Activated naive CD4-positive, alpha-beta T cell treated with Interleukin-2 at 50 U/mL for 16 hours (primary cell): ENCODE measurements around the gene ATXN2L.
A peak's percentile ranks its signal among the peaks of the same experiment; 100 is the strongest.
"Not testable (repeated sequence)": the region's sequence is repeated elsewhere in the genome, so short reads cannot be mapped to it uniquely, and the experiment has no call there.

Source experiments
- DNase-seq: peaks from one replicate; pipeline ENCODE4 v3.0.0-alpha.2; 2020

Gene ATXN2L

GRCh38 chr16:28837672-28838557 is 15.1 kb downstream of the ATXN2L start:
- no peak for DNase-seq

DNA sequence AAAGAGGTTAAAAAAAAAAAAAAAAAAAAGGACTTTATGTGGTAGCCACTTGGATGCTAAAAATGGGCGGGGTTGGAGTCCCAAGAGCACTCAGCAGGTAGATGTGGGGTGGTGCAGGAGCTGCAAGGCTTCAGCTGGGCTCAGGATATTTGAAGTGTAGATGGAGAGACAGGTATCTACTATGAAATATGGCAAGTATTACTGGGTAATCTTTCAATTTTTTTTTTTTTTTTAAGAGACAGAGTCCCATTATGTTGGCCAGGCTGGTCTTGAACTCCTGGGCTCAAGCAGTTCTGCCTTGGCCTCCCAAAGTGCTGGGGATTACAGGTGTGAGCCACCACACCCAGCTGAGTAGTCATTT is 15.7 kb downstream of the ATXN2L start:
- no peak for DNase-seq

- DNase-seq = no peak
Measured at GRCh38 chr16:28839004-28839639, 16.3 kb downstream of the ATXN2L start.

DNA sequence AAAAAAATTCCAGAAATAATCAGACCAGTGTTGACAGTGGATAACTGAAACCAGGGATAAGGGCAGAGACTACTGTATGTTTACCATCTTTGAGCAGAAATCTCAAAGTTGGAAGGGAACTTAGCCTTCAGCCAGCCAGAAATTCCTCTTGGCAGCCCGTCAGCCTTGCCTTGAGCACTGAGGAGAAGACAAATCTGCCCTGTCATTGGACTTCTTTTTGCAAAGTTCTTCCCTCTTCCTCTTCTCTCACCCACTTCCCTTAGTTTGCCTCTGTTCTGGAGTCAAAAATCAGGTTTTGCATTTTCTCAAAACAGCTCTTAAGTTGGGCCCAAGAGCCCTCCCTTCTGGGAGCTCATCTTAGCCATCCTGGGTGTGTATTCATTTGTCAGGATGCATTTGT is 17.1 kb downstream of the ATXN2L start:
- no peak for DNase-seq

- DNase-seq = no peak
Measured at GRCh38 chr16:28842696-28843095, 19.9 kb downstream of the ATXN2L start.

GRCh38 chr16:28843766-28844165 is 21.0 kb downstream of the ATXN2L start:
- no peak for DNase-seq

- no peak for DNase-seq
Measured at GRCh38 chr16:28844226-28844885, 21.6 kb downstream of the ATXN2L start.

DNA sequence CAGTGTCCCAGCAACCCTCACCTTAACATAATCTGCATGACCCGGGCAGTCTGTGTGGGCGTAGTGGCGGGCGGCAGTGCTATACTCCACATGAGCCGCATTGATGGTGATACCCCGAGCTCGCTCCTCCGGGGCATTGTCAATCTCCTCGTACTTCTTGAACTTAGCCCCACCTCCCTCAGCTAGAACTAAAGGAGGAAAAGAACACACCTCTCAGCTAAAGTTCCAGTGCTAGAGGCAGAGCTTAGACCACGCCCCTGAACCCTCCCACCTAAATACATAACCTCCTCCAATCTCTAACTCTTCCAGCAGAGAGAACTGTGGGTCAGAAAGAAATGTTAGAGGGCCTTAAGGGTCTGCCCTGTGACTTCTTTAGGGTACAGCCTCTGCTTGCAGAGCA is 22.5 kb downstream of the ATXN2L start:
- DNase-seq = peak; percentile 52

DNA sequence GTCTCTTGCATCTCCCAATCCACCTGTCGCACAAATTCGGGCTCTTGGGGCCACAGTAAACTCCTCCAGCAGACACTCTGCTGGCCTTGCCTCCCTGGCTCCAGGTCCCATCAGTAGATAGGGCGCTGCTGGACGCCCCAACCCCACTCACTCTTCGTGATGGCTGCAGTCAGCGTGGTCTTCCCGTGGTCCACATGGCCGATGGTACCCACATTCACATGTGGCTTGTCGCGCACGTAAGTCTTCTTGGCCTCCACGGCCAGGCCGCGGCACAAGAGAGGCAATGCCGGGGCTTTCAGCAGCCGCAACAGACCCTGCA is 22.9 kb downstream of the ATXN2L start:
- DNase-seq = peak; percentile 35

DNA sequence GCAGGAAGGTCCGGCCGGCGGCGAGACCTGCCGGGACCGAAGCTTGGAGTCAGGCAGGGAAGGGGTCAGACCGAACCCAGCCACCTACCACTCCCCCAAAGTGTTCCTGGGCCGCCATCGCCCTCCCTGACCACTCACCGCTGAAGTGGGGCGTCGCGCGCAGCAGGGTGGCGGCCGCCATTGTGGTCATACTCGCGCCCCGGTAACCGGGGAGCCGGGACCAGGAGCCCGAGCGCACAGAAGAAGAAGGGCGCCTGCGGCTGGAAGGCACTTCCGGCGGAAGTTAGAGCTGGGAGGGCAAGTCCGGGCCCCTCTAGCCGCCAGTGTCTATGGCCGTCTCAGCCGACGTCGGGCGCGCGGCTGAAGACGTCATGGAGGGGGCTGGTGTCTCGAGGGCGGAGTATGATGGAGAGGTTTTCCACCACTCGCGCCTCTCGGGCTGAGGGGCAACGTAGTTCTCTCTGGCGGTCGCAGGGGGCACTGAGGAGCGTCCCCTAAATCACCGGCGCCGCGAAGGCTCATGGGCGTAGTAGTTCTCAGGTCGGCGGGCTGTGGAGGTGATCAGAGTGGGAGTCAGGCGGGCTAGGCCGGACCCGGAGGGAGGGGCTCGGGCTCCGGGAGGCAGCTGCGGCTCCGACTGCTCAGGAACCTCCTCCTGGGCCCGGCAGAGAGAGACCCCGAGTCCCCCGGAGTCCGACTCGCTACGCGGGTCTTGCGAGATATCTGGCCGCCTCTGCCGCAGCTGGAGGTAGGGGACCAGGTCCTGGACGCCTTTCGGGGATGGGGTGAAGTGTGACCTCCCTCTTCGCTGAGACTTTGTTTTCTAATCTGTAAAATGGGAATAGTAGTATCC is 23.5 kb downstream of the ATXN2L start, which contains the start of gene TUFM:
TSS of gene TUFM (minus strand) at position 269 of the 853 bp plus-strand sequence. CDS start at position 190, 79 bp downstream.
- peak; percentile 99 for DNase-seq

DNA sequence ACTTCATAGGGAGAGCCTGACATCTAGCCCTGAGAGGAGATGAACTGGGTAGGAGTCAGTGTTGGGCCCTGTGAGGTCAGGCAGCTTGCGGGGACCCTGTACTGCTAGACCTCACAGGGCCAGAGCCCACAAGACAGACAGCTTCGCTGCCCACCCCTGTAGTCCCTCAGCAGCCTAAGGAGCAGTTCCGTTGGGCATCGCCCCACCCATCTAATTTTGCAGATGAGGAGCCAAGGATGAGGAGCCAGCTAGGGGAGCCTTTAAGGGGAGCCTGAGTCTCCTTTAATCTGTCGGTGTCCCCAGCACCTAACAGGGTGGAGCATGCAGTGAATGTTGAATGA is 24.1 kb downstream of the ATXN2L start:
- DNase-seq = no peak

DNA sequence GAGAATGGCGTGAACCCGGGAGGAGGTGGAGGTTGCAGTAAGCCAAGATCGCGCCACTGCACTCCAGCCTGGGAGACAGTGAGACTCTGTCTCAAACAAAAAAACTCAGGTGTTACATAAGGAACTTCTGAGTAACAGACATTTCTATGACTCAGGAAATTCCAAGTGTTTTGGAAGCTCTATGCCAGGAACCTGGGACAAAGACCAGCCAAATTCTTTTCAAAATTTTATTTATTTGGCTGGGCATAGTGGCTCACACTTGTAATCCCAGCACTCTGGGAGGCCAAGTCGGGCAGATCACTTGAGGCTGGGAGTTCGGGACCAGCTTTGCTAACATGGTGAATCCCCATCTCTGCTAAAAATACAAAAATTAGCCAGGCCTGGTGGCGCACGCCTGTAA is 35.6 kb downstream of the ATXN2L start:
- DNase-seq = no peak

- DNase-seq = no peak
Measured at GRCh38 chr16:28859326-28859725, 36.5 kb downstream of the ATXN2L start.

DNA sequence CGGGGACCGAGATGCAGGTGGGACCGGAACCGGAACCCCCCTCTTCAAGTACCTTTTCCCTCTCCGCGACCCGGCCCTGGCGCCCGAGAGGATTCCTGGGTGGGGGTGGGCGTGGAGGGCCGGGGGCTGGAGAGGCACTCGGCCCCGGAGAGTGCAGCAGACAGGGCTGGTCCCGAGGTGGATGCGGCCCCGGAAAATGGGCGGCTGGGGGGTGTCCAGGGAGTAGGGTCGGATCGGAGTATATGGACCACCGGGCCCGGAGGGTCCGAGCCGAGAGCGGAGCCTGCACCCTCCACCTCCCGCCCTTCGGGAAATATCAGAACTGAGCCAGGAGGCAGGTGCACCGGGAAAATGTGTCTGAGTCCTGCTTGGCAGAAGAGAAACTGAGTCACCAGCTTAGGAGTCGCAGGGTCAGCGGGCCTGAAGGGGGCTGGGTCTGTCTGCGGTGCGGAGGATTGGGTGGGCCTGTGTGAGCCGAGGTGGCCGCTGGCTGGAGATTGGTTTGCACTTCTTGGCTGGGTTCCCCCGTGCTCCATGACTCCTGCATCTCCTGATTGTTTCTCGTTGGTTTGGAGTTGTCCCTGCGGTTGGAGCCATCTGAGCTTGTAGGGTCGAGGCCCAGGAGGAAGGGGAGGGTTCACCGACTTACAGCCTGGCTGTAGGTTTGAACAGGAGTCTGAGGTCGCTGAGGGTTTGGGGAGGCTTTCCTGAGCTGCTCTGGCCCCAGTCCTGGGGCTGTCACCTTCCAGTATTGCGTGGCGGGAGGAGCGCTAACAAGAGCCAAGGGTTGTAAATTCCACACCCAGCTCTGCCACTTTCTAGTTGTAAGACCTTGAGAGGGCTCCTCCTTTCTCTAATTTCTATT is 41.4 kb downstream of the ATXN2L start:
- DNase-seq = peak; percentile 11

GRCh38 chr16:28865001-28865688 is 42.3 kb downstream of the ATXN2L start:
- DNase-seq = no peak

GRCh38 chr16:28865722-28866453 is 43.1 kb downstream of the ATXN2L start:
- no peak for DNase-seq

- DNase-seq = no peak
Measured at GRCh38 chr16:28866454-28866804, 43.6 kb downstream of the ATXN2L start.

DNA sequence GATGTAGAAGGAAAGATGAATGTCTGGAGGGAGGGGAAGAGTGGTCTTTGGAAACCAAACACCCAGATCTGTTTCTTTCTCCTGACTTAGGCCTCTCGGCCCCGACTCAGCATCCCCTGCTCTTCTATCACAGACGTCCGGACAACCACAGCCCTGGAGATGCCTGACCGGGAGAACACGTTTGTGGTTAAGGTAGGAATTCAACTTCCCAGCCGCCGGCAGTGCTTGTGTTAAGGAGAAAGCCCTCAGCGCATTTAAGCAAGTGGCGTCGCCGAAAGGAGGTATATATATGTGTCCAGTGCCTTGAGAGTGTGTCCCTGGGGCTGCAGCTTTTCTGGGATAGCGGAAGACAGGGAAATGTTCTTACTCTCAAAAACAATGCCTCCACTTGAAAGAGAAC is 44.4 kb downstream of the ATXN2L start:
- DNase-seq = no peak

GRCh38 chr16:28867646-28868045 is 44.8 kb downstream of the ATXN2L start:
- not testable (repeated sequence) for DNase-seq

- no peak for DNase-seq
Measured at GRCh38 chr16:28869201-28869600, 46.4 kb downstream of the ATXN2L start.

DNA sequence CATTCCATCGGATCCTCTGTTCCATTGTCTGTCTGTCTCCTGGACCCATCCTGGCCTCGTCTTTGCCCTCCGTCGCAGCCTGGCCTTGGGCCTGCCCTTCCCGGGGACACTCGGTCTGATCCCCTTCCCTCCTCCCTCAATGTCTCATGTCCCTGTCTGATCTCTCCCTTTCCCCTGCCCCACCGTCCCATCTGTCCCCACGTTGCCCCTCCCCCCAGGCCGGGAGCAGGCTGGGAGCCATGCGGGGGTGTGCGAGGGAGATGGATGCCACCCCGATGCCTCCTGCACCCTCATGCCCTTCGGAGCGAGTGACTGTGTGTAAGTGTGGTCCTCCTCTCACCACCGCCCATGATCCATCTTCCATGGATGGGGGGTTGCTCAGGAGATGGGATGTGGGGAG is 50.2 kb downstream of the ATXN2L start:
- no peak for DNase-seq
